ENCODE measurements around the gene MAGI2. TPM values are rescaled to one million over a fixed set of nuclear protein-coding genes. Genes with fewer than 3 reads are reported as not detected.

The MAGI2 gene
- total and polyA plus RNA-seq, 9 donors, result 7.1 to 20.4 (median 18.7) TPM

DNA sequence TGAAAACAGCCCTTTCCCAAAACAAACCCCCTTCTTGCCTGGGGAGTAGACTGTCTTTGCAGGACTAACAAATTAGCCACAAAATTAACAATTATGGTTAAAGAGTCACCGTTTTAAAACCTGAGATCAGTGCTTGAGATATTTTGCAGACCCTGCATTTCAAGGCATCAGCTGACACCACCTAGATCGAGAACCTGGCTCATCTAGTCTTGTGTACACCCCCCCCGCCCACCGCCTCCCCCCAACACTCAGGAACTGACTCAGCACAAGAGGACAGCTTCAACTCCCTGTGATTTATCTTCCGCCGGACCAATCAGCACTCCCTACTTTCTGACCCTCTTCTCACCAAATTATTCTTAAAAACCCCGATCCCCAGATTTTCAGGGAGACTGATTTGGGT is 917.8 kb downstream of the MAGI2 start:
- Histone ChIP-seq H3K4me1 (ENCODE audit: insufficient read depth) (no peaks in the 10 kb centered on the region), H3K4me3 (no peak overlapping the region), H3K27me3 (no peaks in the 10 kb centered on the region), H3K9me3 (no peaks in the 10 kb centered on the region), H3K27ac (no peak overlapping the region), H3K36me3 (no peaks in the 10 kb centered on the region)
- TF ChIP-seq POLR2A (IDR thresholded peaks at IDR 0.05) (no peak), EP300 (IDR thresholded peaks at IDR 0.05) (no peak)
- TF ChIP-seq, protein P1, sequence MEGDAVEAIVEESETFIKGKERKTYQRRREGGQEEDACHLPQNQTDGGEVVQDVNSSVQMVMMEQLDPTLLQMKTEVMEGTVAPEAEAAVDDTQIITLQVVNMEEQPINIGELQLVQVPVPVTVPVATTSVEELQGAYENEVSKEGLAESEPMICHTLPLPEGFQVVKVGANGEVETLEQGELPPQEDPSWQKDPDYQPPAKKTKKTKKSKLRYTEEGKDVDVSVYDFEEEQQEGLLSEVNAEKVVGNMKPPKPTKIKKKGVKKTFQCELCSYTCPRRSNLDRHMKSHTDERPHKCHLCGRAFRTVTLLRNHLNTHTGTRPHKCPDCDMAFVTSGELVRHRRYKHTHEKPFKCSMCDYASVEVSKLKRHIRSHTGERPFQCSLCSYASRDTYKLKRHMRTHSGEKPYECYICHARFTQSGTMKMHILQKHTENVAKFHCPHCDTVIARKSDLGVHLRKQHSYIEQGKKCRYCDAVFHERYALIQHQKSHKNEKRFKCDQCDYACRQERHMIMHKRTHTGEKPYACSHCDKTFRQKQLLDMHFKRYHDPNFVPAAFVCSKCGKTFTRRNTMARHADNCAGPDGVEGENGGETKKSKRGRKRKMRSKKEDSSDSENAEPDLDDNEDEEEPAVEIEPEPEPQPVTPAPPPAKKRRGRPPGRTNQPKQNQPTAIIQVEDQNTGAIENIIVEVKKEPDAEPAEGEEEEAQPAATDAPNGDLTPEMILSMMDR (IDR thresholded peaks at IDR 0.05), result no peak
- intact Hi-C loops (cut with DNase I), result no loop called here
- DNase-seq, result no peak
- WGBS, 3 donors, result 59 to 66% (median 65%) methylated on average over 7 of the region's 7 CpGs

DNA sequence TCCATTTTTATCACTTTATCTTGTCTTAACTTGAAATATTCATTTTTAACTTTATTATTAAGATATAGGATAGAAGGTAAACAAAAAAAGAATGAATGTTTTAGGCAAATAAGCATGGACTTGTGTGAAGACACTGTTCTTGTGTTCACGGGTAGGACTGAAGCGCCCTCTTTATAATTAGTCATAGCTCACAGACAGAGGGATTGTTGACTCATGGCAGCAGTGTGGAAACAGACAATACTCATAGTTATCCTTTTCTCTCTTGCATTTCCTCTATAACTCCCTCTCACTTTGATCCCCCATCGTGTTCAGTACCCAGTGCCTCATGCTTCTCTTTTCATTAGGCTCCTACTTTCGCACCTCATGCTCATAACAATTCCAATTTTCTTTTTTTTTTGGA is 923.1 kb downstream of the MAGI2 start:
- intact Hi-C loops (cut with DNase I), result no loop called here
- no peaks in the 10 kb centered on the region for H3K9me3 ChIP-seq
- no peaks in the 10 kb centered on the region for H3K36me3 ChIP-seq
- DNase-seq, result no peak
- TF ChIP-seq EP300 (IDR thresholded peaks at IDR 0.05), result no peak
- TF ChIP-seq, protein P1 (IDR thresholded peaks at IDR 0.05), result no peak
- TF ChIP-seq POLR2A (IDR thresholded peaks at IDR 0.05), result no peak
- H3K4me3 ChIP-seq, result no peak overlapping the region
- no peaks in the 10 kb centered on the region for H3K27me3 ChIP-seq
- WGBS, 3 donors, result 83 to 86% (median 85%) methylated on average over 4 of the region's 4 CpGs
- H3K4me1 ChIP-seq (ENCODE audit: insufficient read depth), result no peaks in the 10 kb centered on the region
- H3K27ac ChIP-seq, result no peak overlapping the region

DNA sequence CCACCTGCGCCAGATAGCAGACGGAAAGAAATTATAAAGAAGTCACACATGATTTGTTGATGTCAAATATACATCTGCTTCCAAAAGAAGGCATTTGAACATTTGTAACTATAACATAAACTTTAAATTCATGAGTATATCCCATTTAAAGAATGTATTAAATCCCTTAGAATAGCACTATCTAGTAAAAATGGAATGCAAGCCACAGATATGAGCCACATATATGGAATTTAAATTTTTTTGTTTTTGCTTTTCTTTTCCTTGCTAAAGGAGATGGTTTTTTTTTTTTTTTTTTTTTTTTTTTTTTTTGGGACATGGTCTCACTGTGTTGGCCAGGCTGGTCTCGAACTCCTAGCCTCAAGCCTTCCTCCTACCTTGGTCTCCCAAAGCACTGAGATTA is 924.1 kb downstream of the MAGI2 start:
- 80 to 87% (median 83%) methylated on average over 3 of the region's 3 CpGs for WGBS, 3 donors
- no peak for TF ChIP-seq EP300 (IDR thresholded peaks at IDR 0.05)
- no peak for TF ChIP-seq POLR2A (IDR thresholded peaks at IDR 0.05)
- TF ChIP-seq, protein P1 (IDR thresholded peaks at IDR 0.05), result no peak
- no peaks in the 10 kb centered on the region for H3K9me3 ChIP-seq

GRCh38 chr7:78528964-78529363 is 924.5 kb downstream of the MAGI2 start:
- Histone ChIP-seq H3K27ac (no peak overlapping the region), H3K27me3 (no peaks in the 10 kb centered on the region), H3K4me3 (no peak overlapping the region), H3K36me3 (no peaks in the 10 kb centered on the region), H3K9me3 (no peaks in the 10 kb centered on the region), H3K4me1 (ENCODE audit: insufficient read depth) (no peaks in the 10 kb centered on the region)
- WGBS, 3 donors, result 74 to 83% (median 82%) methylated on average over 3 of the region's 3 CpGs
- intact Hi-C loops (cut with DNase I), result no loop called here
- no peak for DNase-seq
- TF ChIP-seq POLR2A (IDR thresholded peaks at IDR 0.05) (no peak), EP300 (IDR thresholded peaks at IDR 0.05) (no peak)
- TF ChIP-seq, protein P1 (IDR thresholded peaks at IDR 0.05), result no peak

More for the DNA sequence above, 924.1 kb downstream of the MAGI2 start:
- Histone ChIP-seq H3K27ac (no peak overlapping the region), H3K27me3 (no peaks in the 10 kb centered on the region), H3K36me3 (no peaks in the 10 kb centered on the region), H3K4me3 (no peak overlapping the region), H3K4me1 (ENCODE audit: insufficient read depth) (no peaks in the 10 kb centered on the region)
- intact Hi-C loops (cut with DNase I), result no loop called here
- no peak for DNase-seq

Data from ovary (tissue), 9 donors.